ENCODE results near the gene MAPK8IP3.

The MAPK8IP3 gene

GRCh38 chr16:1740781-1741490, 34.9 kb downstream of the MAPK8IP3 start:
- no peak for FAIRE-seq

GRCh38 chr16:1741553-1742165, 35.7 kb downstream of the MAPK8IP3 start:
- no peak for FAIRE-seq

GRCh38 chr16:1743376-1744337, 37.7 kb downstream of the MAPK8IP3 start:
- FAIRE-seq: no peak

- FAIRE-seq: no peak
Measured at GRCh38 chr16:1744338-1744840, 38.4 kb downstream of the MAPK8IP3 start.

- FAIRE-seq: no peak
Measured at GRCh38 chr16:1745181-1745899, 39.3 kb downstream of the MAPK8IP3 start.

- no peak for FAIRE-seq
Measured at GRCh38 chr16:1745900-1746692, 40.1 kb downstream of the MAPK8IP3 start.

GRCh38 chr16:1746693-1747195, 40.7 kb downstream of the MAPK8IP3 start:
- FAIRE-seq: no peak

- FAIRE-seq: no peak
Measured at GRCh38 chr16:1747934-1748333, 41.9 kb downstream of the MAPK8IP3 start.

GRCh38 chr16:1749152-1750117, 43.4 kb downstream of the MAPK8IP3 start:
- FAIRE-seq: no peak

- no peak for FAIRE-seq
Measured at GRCh38 chr16:1751946-1752345, 46.0 kb downstream of the MAPK8IP3 start.

- FAIRE-seq: no peak
Measured at GRCh38 chr16:1752853-1753252, 46.9 kb downstream of the MAPK8IP3 start.

- no peak for FAIRE-seq
Measured at GRCh38 chr16:1754204-1754603, 48.2 kb downstream of the MAPK8IP3 start.

GRCh38 chr16:1757714-1758461, 51.9 kb downstream of the MAPK8IP3 start:
- FAIRE-seq: no peak

- no peak for FAIRE-seq
Measured at GRCh38 chr16:1758923-1759322, 52.9 kb downstream of the MAPK8IP3 start.

- FAIRE-seq: no peak
Measured at GRCh38 chr16:1759511-1759910, 53.5 kb downstream of the MAPK8IP3 start.

GRCh38 chr16:1760911-1761310, 54.9 kb downstream of the MAPK8IP3 start:
- FAIRE-seq: no peak

GRCh38 chr16:1761751-1762150, 55.8 kb downstream of the MAPK8IP3 start:
- no peak for FAIRE-seq

GRCh38 chr16:1762196-1762878, 56.3 kb downstream of the MAPK8IP3 start:
- no peak for FAIRE-seq

All from colon (tissue), 2 donors.